T-helper 1 cell treated with Interleukin-12 subunit alpha and Interleukin-12 subunit beta and Interleukin-4 antibody, amounts not matched to agents 30 ng/mL and 1 ng/mL, for 36 hours (primary cell): Measurements from ENCODE around the gene IL1RAP. TPM values are rescaled to one million over a fixed set of nuclear protein-coding genes. Genes with fewer than 3 reads are reported as not detected.
"Not testable (repeated sequence)": the region's sequence is repeated elsewhere in the genome, so short reads cannot be mapped to it uniquely, and the experiment has no call there.

Experiments
- intact Hi-C: fragments of 100-400 bp; cut with micrococcal nuclease; formaldehyde crosslinking; loops from one replicate; pipeline ENCODE4 v1.15.1; 2024
- total RNA-seq: library from RNA; stranded (reverse); gene quantifications from 2 replicates; pipeline ENCODE4 v1.2.3, GENCODE V29; 2022

The IL1RAP gene
- total RNA-seq, 1 donor from 2014 or later = 17.6 TPM

- intact Hi-C loops = no loop called here
These were observed 132.1 kb downstream of the IL1RAP start for GRCh38 chr3:190645932-190646460.

GRCh38 chr3:190646996-190647395 lies 133.1 kb downstream of the IL1RAP start:
- intact Hi-C loops = no loop called here

- intact Hi-C loops = no loop called here
These were observed 142.0 kb downstream of the IL1RAP start for GRCh38 chr3:190655933-190656332.

GRCh38 chr3:190658106-190658505 lies 144.2 kb downstream of the IL1RAP start:
- intact Hi-C loops = no loop called here

GRCh38 chr3:190666821-190667220 lies 152.9 kb downstream of the IL1RAP start:
- intact Hi-C loops = no loop called here

- intact Hi-C loops = no loop called here
These were observed 157.8 kb downstream of the IL1RAP start for GRCh38 chr3:190671658-190672057.

GRCh38 chr3:190673148-190673547 lies 159.3 kb downstream of the IL1RAP start:
- intact Hi-C loops = no loop called here

- intact Hi-C loops = no loop called here
These were observed 162.6 kb downstream of the IL1RAP start for GRCh38 chr3:190676481-190676880.

GRCh38 chr3:190677001-190677400 lies 163.1 kb downstream of the IL1RAP start:
- intact Hi-C loops = no loop called here

GRCh38 chr3:190677868-190678267 lies 164.0 kb downstream of the IL1RAP start:
- intact Hi-C loops = not testable (repeated sequence)

- intact Hi-C loops = no loop called here
These were observed 166.8 kb downstream of the IL1RAP start for GRCh38 chr3:190680691-190681090.

GRCh38 chr3:190684776-190685175 lies 170.9 kb downstream of the IL1RAP start:
- intact Hi-C loops = no loop called here

- intact Hi-C loops = no loop called here
These were observed 172.1 kb downstream of the IL1RAP start for GRCh38 chr3:190686011-190686410.

GRCh38 chr3:190690246-190690645 lies 176.4 kb downstream of the IL1RAP start:
- intact Hi-C loops = no loop called here

GRCh38 chr3:190692256-190692655 lies 178.4 kb downstream of the IL1RAP start:
- intact Hi-C loops = no loop called here

- intact Hi-C loops = loop anchor here (5.0 kb wide), 4 partner anchors 57 to 247 kb away; partner anchors contain the start of gene TMEM207
These were observed 180.6 kb downstream of the IL1RAP start for GRCh38 chr3:190694335-190695001.

GRCh38 chr3:190695225-190695624 lies 181.3 kb downstream of the IL1RAP start:
- intact Hi-C loops = loop anchor here (5.0 kb wide), 4 partner anchors 58 to 248 kb away; partner anchors contain the start of gene TMEM207

- intact Hi-C loops = loop anchor here (2.0 to 5.0 kb wide), 7 partner anchors 59 to 729 kb away; partner anchors contain the start of gene TMEM207
These were observed 182.1 kb downstream of the IL1RAP start for GRCh38 chr3:190695994-190696393.

GRCh38 chr3:190696777-190697501 lies 183.1 kb downstream of the IL1RAP start:
- intact Hi-C loops = loop anchor here (1.0 to 5.0 kb wide), 11 partner anchors 60 to 730 kb away; partner anchors contain the start of gene TMEM207

- intact Hi-C loops = loop anchor here (1.0 to 5.0 kb wide), 11 partner anchors 60 to 731 kb away; partner anchors contain the start of gene TMEM207
These were observed 183.6 kb downstream of the IL1RAP start for GRCh38 chr3:190697502-190697830.

- intact Hi-C loops = loop anchor here (1.0 to 5.0 kb wide), 11 partner anchors 61 to 731 kb away; partner anchors contain the start of gene TMEM207
These were observed 184.0 kb downstream of the IL1RAP start for GRCh38 chr3:190697901-190698300.

- intact Hi-C loops = loop anchor here (5.0 kb wide), 4 partner anchors 62 to 252 kb away; partner anchors contain the start of gene TMEM207
These were observed 185.9 kb downstream of the IL1RAP start for GRCh38 chr3:190699776-190700175.
